IPS DF 4.7 (cell line): ENCODE results near the gene MINDY3.
"Not testable (repeated sequence)": the region's sequence is repeated elsewhere in the genome, so short reads cannot be mapped to it uniquely, and the experiment has no call there.

Experiments used
- DNase-seq: peaks from one replicate; pipeline ENCODE4 v3.0.0-alpha.2; 2013; ENCODE audit warnings: low spot score; ENCODE audit errors: extremely low read depth

Gene MINDY3

GRCh38 chr10:15859906-15860691 is at the start of gene MINDY3:
Gene MINDY3 (minus strand): TSS chr10:15860507. CDS start chr10:15860299, 208 bp downstream.
- no peak for DNase-seq

GRCh38 chr10:15901889-15902288 is 41.6 kb upstream of the MINDY3 start:
- DNase-seq: no peak

- no peak for DNase-seq
These were observed 37.7 kb upstream of the MINDY3 start for GRCh38 chr10:15898046-15898445.

- DNase-seq: no peak
These were observed 37.0 kb upstream of the MINDY3 start for GRCh38 chr10:15897287-15897686.

- no peak for DNase-seq
These were observed 36.3 kb upstream of the MINDY3 start for GRCh38 chr10:15896654-15897053.

DNA sequence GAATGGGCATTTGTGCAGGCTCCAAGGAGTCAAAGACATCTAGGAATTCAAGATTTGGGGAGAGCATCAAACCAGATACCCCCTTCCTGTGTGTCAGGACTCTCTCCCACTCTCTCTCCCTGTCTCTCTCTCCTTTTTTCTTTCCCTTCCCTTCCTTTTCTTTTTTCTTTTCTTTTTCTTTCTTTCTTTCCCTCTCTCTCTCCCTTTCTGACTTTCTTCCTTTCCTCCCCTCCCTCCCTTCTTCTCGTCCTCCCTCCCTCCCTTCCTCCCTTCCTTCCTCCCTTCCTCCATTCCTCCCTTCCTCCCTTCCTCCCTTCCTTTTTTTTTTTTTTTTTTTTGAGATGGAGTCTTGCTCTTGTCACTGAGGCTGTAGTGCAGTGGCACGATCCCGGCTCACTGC is 24.1 kb upstream of the MINDY3 start:
- no peak for DNase-seq

- no peak for DNase-seq
These were observed 21.2 kb upstream of the MINDY3 start for GRCh38 chr10:15881542-15881941.

DNA sequence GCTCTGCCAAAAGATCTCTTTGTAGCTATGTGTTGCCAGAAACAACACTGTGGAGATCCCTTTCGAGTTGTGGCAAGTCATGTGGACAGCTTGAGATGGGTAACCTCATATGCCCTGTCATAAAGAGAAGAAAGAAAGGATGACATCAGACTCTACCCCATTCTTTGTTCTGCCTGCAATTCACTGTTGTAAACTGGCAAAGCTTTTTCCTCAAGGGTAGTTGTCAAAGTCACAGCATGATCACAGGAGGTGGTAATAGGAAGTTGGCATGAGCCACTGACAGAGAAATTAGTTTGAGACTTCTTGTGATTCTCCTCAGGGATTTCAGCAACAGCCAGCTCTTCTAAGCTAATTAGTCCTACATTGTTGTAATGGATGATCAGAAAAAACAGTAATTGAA is 19.4 kb upstream of the MINDY3 start:
- no peak for DNase-seq

GRCh38 chr10:15879058-15879457 is 18.8 kb upstream of the MINDY3 start:
- DNase-seq: no peak

- DNase-seq: no peak
These were observed 17.7 kb upstream of the MINDY3 start for GRCh38 chr10:15877836-15878576.

DNA sequence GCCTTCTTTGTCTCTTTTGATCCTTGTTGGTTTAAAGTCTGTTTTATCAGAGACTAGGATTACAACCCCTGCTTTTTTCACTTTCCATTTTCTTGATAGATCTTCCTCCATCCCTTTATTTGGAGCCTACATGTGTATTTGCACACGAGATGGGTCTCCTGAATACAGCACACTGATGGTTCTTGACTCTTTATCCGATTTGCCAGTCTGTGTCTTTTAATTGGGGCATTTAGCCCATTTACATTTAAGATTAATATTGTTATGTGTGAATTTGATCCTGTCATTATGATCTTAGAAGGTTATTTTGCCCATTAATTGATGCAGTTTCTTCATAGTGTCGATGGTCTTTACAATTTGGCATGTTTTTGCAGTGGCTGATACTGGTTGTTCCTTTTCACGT is 16.0 kb upstream of the MINDY3 start:
- DNase-seq: not testable (repeated sequence)

GRCh38 chr10:15872645-15873044 is 12.3 kb upstream of the MINDY3 start:
- DNase-seq: not testable (repeated sequence)

- no peak for DNase-seq
These were observed 11.5 kb upstream of the MINDY3 start for GRCh38 chr10:15871823-15872222.

DNA sequence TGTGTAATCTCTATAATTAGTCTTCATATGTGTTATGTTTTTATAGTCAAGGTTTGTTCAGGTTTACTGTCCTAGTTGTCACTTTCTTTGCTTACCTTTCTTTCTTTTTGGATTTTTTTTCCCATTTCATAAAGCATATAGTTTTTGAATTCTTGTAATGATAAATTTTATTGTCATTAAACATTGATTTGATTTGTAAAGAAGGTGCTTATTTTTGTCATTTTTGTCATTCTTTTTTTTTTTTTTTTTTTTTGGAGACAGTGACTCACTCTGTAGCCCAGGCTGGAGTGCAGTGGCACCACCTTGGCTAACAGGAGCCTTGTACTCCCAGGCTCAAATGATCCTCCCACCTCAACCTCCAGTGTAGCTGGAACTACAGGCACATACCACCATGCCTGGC is 9.6 kb upstream of the MINDY3 start:
- no peak for DNase-seq

- no peak for DNase-seq
These were observed 7.7 kb upstream of the MINDY3 start for GRCh38 chr10:15868006-15868405.

DNA sequence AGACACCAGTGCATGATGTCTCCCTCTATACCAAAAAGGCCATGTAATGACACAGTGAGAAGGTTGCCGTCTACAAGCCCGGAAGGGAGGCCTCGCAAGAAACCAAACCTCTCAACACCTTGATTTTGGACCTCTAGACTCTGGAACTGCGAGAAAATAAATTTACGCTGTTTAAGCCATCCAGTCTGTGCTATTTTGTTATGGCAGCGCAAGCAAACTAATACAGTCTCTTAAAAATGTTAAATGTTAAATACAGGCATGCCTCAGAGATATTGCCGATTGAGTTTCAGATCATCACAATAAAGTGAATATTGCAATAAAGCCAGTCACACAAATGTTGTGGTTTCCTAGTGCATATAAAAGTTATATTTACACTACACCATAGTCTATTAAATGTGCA is 5.0 kb upstream of the MINDY3 start:
- no peak for DNase-seq

GRCh38 chr10:15864419-15864818 is 4.1 kb upstream of the MINDY3 start:
- no peak for DNase-seq

DNA sequence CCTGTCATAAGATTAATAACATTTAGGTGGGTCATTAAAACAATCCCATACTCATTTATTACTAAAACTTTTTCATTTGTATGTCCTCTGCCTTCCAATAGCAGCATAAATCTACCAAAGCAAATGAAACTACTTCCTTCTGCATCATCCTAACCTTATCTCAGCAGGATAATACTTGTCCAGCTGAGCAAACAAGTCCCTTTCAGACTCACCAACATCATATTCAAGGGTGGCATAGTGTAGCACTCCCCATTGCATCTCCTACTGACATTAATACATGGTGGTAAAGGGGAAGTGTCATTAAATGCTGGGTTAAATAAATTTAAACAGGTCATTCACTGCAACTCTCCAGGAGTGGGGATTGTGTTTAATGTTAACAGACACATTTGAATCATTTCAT is 3.4 kb upstream of the MINDY3 start:
- DNase-seq: no peak

- DNase-seq: no peak
These were observed 3.0 kb upstream of the MINDY3 start for GRCh38 chr10:15863323-15863722.

DNA sequence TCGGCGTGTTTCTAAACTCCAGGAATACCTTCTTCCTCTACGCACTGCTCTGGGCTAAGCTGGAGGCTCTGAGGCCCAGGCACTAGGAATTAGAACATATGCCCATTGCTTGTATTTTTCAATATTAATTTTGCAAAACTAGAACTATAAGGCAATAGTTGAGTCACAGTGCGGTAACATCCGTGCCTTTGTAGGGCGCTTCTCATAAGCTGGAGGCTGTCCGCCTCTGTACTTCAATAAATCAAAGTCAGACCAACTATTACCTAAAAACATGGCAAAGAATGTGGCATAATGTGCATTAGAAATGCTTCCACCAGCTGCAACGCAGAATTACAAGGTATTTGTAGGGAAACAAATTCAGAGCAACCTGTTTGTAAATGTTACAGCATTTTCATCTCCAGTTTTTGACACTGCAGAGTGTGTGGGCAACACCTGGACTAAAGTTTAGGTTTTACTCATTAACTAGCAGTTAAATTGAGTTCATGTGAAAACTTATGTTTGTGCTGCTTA is 440 bp upstream of the MINDY3 start:
- DNase-seq: no peak

GRCh38 chr10:15859509-15859905 is 800 bp downstream of the MINDY3 start:
- DNase-seq: no peak

DNA sequence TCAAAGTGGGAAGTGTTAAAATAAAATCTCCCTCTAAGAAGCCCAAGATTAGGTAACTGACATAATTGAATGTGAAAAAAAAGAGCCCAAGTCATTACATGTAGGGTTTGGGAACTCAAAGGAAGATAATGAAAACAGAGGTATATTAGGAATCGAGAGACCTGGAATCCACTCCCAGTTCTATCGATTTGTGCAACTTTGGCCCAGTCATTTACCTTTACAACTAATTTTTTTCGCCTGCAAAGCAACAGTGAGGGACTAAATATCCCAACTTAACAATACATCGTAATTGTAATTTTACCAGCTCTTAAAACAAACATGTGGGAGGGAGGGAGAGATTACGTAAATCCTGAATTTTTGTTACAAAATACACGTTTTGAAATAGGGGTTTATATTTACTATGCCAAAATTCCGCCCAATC is 1.4 kb downstream of the MINDY3 start:
- DNase-seq: no peak
